8988T (cell line): Measurements from ENCODE around the gene SRRM5.
"Not testable (repeated sequence)": the region's sequence is repeated elsewhere in the genome, so short reads cannot be mapped to it uniquely, and the experiment has no call there.

Experiments
- DNase-seq: peaks from one replicate; pipeline ENCODE4 v3.0.0; 2011

Gene SRRM5

GRCh38 chr19:43611788-43612187 lies at the start of gene SRRM5:
TSS of gene SRRM5 (plus strand) at chr19:43612088. CDS start at chr19:43612122, 34 bp downstream.
- no peak for DNase-seq

- DNase-seq, result no peak
These were observed 49.6 kb upstream of the SRRM5 start for GRCh38 chr19:43562226-43562697.

GRCh38 chr19:43562698-43563241 lies 49.1 kb upstream of the SRRM5 start:
- no peak for DNase-seq

- no peak for DNase-seq
These were observed 48.0 kb upstream of the SRRM5 start for GRCh38 chr19:43563816-43564457.

GRCh38 chr19:43564800-43565199 lies 47.1 kb upstream of the SRRM5 start:
- no peak for DNase-seq

- no peak for DNase-seq
These were observed 42.2 kb upstream of the SRRM5 start for GRCh38 chr19:43569657-43570056.

GRCh38 chr19:43570174-43570791 lies 41.6 kb upstream of the SRRM5 start:
- no peak for DNase-seq

- no peak for DNase-seq
These were observed 39.7 kb upstream of the SRRM5 start for GRCh38 chr19:43572171-43572588.

- DNase-seq, result no peak
These were observed 37.3 kb upstream of the SRRM5 start for GRCh38 chr19:43574424-43575155.

- peak; percentile 82 for DNase-seq
These were observed 36.5 kb upstream of the SRRM5 start, which contains the start of the genes PINLYP and XRCC1 for GRCh38 chr19:43575156-43575950. TSS of gene PINLYP (plus strand) at chr19:43575801. CDS start at chr19:43577192, 1,391 bp downstream. TSS of gene XRCC1 (minus strand) at chr19:43575527. CDS start at chr19:43575458, 69 bp downstream.

GRCh38 chr19:43575955-43576878 lies 35.7 kb upstream of the SRRM5 start:
- no peak for DNase-seq

GRCh38 chr19:43578787-43579186 lies 33.1 kb upstream of the SRRM5 start:
- DNase-seq, result no peak

- DNase-seq, result no peak
These were observed 30.4 kb upstream of the SRRM5 start for GRCh38 chr19:43581467-43581866.

- no peak for DNase-seq
These were observed 29.4 kb upstream of the SRRM5 start for GRCh38 chr19:43582495-43582894.

- DNase-seq, result no peak
These were observed 27.4 kb upstream of the SRRM5 start for GRCh38 chr19:43584484-43584883.

- no peak for DNase-seq
These were observed 25.5 kb upstream of the SRRM5 start for GRCh38 chr19:43586346-43586745.

- DNase-seq, result not testable (repeated sequence)
These were observed 24.9 kb upstream of the SRRM5 start for GRCh38 chr19:43587029-43587428.

GRCh38 chr19:43589277-43589676 lies 22.6 kb upstream of the SRRM5 start:
- DNase-seq, result no peak

- DNase-seq, result no peak
These were observed 22.2 kb upstream of the SRRM5 start for GRCh38 chr19:43589678-43590077.

- no peak for DNase-seq
These were observed 19.8 kb upstream of the SRRM5 start for GRCh38 chr19:43591904-43592772.
